IPS-20b (cell line): ENCODE results near the gene SLC25A12.

ENCODE experiments used
- H3K27ac ChIP-seq: one replicate; pipeline ENCODE4 v1.5.1; 2013; ENCODE audit warnings: low read length
- H3K27me3 ChIP-seq: 2 replicates; pipeline ENCODE4 v1.6.1; 2013; ENCODE audit warnings: mild to moderate bottlenecking, low read length, inconsistent platforms; ENCODE audit not compliant: insufficient read depth
- H3K36me3 ChIP-seq: 2 replicates; pipeline ENCODE4 v1.6.1; 2013; ENCODE audit warnings: low read depth, mild to moderate bottlenecking, inconsistent platforms, low read length, moderate library complexity; ENCODE audit not compliant: insufficient read depth
- H3K4me1 ChIP-seq: 2 replicates; pipeline ENCODE4 v1.6.1; 2013; ENCODE audit warnings: mild to moderate bottlenecking, control low read depth, inconsistent platforms, low read length, moderate library complexity; ENCODE audit not compliant: insufficient read depth
- H3K4me3 ChIP-seq: 2 replicates; pipeline ENCODE4 v1.5.1; 2013; ENCODE audit warnings: mild to moderate bottlenecking, low read length, inconsistent platforms
- H3K9ac ChIP-seq: 2 replicates; pipeline ENCODE4 v1.6.1; 2013; ENCODE audit warnings: low read depth, mild to moderate bottlenecking, inconsistent platforms, low read length, moderate library complexity
- H3K9me3 ChIP-seq: 2 replicates; pipeline ENCODE4 v1.6.1; 2013; ENCODE audit warnings: mild to moderate bottlenecking, low read depth, low read length, inconsistent platforms; ENCODE audit not compliant: insufficient read depth

SLC25A12 gene

GRCh38 chr2:171893824-171894611 lies at the start of gene SLC25A12:
SLC25A12 (minus strand) TSS chr2:171894244; CDS start chr2:171894214, 30 bp downstream.
- H3K9me3 ChIP-seq: peaks cover 6% of the 10 kb centered on the region; the same call in 1 of the 2 replicates
- H3K36me3 ChIP-seq: no peaks in the 10 kb centered on the region
- H3K4me3 ChIP-seq: peak within 1 kb of the TSS; percentile 91
- peaks cover 7% of the 10 kb centered on the region; the same call in 1 of the 2 replicates for H3K4me1 ChIP-seq
- H3K9ac ChIP-seq: peak within 1 kb of the TSS; percentile 80; the same call in 1 of the 2 replicates
- no peak within 1 kb of the TSS for H3K27ac ChIP-seq
- no peaks in the 10 kb centered on the region for H3K27me3 ChIP-seq

GRCh38 chr2:171941316-171941699 lies 47.3 kb upstream of the SLC25A12 start:
- Histone ChIP-seq H3K4me3 (no peak overlapping the region), H3K9me3 (no peaks in the 10 kb centered on the region), H3K27me3 (no peaks in the 10 kb centered on the region), H3K9ac (no peak overlapping the region), H3K36me3 (0 out of 2 replicates have a peak, but pooled peaks cover 5% of the 10 kb centered on the region), H3K27ac (no peak overlapping the region), H3K4me1 (no peaks in the 10 kb centered on the region)

- Histone ChIP-seq H3K27ac (no peak overlapping the region), H3K4me3 (no peak overlapping the region)
These were observed 45.7 kb upstream of the SLC25A12 start for GRCh38 chr2:171939743-171940071.

GRCh38 chr2:171939058-171939742 lies 45.2 kb upstream of the SLC25A12 start:
- Histone ChIP-seq H3K9ac (no peak overlapping the region), H3K27me3 (no peaks in the 10 kb centered on the region), H3K4me3 (no peak overlapping the region), H3K27ac (no peak overlapping the region), H3K9me3 (no peaks in the 10 kb centered on the region), H3K4me1 (no peaks in the 10 kb centered on the region), H3K36me3 (0 out of 2 replicates have a peak, but pooled peaks cover 5% of the 10 kb centered on the region)

More at GRCh38 chr2:171939743-171940071, 45.7 kb upstream of the SLC25A12 start:
- Histone ChIP-seq H3K9me3 (no peaks in the 10 kb centered on the region), H3K36me3 (0 out of 2 replicates have a peak, but pooled peaks cover 5% of the 10 kb centered on the region), H3K27me3 (no peaks in the 10 kb centered on the region), H3K9ac (no peak overlapping the region), H3K4me1 (no peaks in the 10 kb centered on the region)

GRCh38 chr2:171930385-171930784 lies 36.3 kb upstream of the SLC25A12 start:
- no peak overlapping the region for H3K4me3 ChIP-seq
- no peaks in the 10 kb centered on the region for H3K4me1 ChIP-seq
- no peaks in the 10 kb centered on the region for H3K27me3 ChIP-seq
- H3K9ac ChIP-seq: no peak overlapping the region
- H3K27ac ChIP-seq: no peak overlapping the region
- no peaks in the 10 kb centered on the region for H3K9me3 ChIP-seq
- peaks cover 54% of the 10 kb centered on the region for H3K36me3 ChIP-seq

- no peaks in the 10 kb centered on the region for H3K9me3 ChIP-seq
- peaks cover 45% of the 10 kb centered on the region for H3K36me3 ChIP-seq
- no peaks in the 10 kb centered on the region; the same call in none of the 2 replicates for H3K4me1 ChIP-seq
- H3K4me3 ChIP-seq: no peak overlapping the region
- peak overlapping the region; percentile 92; the same call in 1 of the 2 replicates for H3K9ac ChIP-seq
- H3K27ac ChIP-seq: no peak overlapping the region
- H3K27me3 ChIP-seq: no peaks in the 10 kb centered on the region
These were observed 30.3 kb upstream of the SLC25A12 start for GRCh38 chr2:171924170-171924942.

GRCh38 chr2:171923206-171923605 lies 29.2 kb upstream of the SLC25A12 start:
- Histone ChIP-seq H3K27me3 (no peaks in the 10 kb centered on the region), H3K9me3 (no peaks in the 10 kb centered on the region), H3K36me3 (peaks cover 35% of the 10 kb centered on the region), H3K4me3 (peak overlapping the region; percentile 98), H3K27ac (peak overlapping the region; percentile 79), H3K9ac (peak overlapping the region; percentile 92), H3K4me1 (no peaks in the 10 kb centered on the region; the same call in none of the 2 replicates)

GRCh38 chr2:171922230-171923022 lies 28.4 kb upstream of the SLC25A12 start, which contains the start of gene HAT1:
HAT1 (plus strand) TSS chr2:171922461; CDS start chr2:171922501, 40 bp downstream.
- Histone ChIP-seq H3K4me1 (no peaks in the 10 kb centered on the region; the same call in none of the 2 replicates), H3K36me3 (peaks cover 28% of the 10 kb centered on the region), H3K27me3 (no peaks in the 10 kb centered on the region), H3K27ac (peak within 1 kb of the TSS; percentile 79), H3K4me3 (peak within 1 kb of the TSS; percentile 98), H3K9me3 (no peaks in the 10 kb centered on the region), H3K9ac (peak within 1 kb of the TSS; percentile 92)

- peak overlapping the region; percentile 88; the same call in 1 of the 2 replicates for H3K9ac ChIP-seq
- H3K36me3 ChIP-seq: peaks cover 23% of the 10 kb centered on the region
- H3K27ac ChIP-seq: no peak overlapping the region
- H3K4me3 ChIP-seq: peak overlapping the region; percentile 98
- H3K27me3 ChIP-seq: no peaks in the 10 kb centered on the region
- H3K9me3 ChIP-seq: no peaks in the 10 kb centered on the region
- H3K4me1 ChIP-seq: no peaks in the 10 kb centered on the region; the same call in none of the 2 replicates
These were observed 27.9 kb upstream of the SLC25A12 start for GRCh38 chr2:171921970-171922229.

- H3K27ac ChIP-seq: no peak overlapping the region
- H3K4me1 ChIP-seq: no peaks in the 10 kb centered on the region; the same call in none of the 2 replicates
- no peaks in the 10 kb centered on the region for H3K27me3 ChIP-seq
- peaks cover 3% of the 10 kb centered on the region for H3K36me3 ChIP-seq
- H3K9me3 ChIP-seq: no peaks in the 10 kb centered on the region
- no peak overlapping the region for H3K4me3 ChIP-seq
- no peak overlapping the region for H3K9ac ChIP-seq
These were observed 25.4 kb upstream of the SLC25A12 start for GRCh38 chr2:171919453-171919852.

- H3K9ac ChIP-seq: no peak overlapping the region
- H3K4me3 ChIP-seq: no peak overlapping the region
- H3K27ac ChIP-seq: no peak overlapping the region
- no peaks in the 10 kb centered on the region for H3K4me1 ChIP-seq
- no peaks in the 10 kb centered on the region for H3K27me3 ChIP-seq
- H3K9me3 ChIP-seq: no peaks in the 10 kb centered on the region
- no peaks in the 10 kb centered on the region for H3K36me3 ChIP-seq
These were observed 19.5 kb upstream of the SLC25A12 start for GRCh38 chr2:171913517-171913916.
